ENCODE data around the gene HSD17B11.

The HSD17B11 gene

DNA sequence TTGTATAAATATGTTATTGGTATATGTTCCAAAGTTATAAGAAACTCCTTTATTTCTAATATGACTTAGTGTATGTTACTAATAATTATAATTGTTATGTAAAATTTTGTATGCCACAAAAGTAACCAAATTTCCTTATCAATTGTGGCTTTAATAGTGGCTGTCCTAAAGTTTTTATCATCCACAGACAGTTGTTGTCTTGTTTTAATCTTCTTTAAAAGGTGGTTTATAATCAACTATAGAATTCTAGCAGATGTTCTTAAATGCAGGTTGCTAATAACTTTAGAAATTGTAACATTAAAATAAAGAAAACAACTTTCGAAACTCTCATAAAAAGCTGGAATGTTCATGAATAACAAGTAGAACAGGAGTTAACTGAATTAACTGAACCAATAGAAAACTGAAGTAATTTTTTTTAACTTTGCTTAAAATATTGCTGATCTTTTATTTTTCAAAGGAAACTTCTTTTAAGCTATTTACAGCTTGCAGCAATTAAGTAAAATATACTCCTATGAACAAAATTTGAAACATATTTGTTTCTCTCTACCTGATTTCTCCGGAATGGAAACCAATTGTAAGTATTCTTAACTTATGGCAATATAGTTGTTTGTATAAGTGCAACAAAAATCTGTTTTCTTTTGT, 24.3 kb downstream of the HSD17B11 start:
- no peak for TF ChIP-seq ZFHX2 (tag by site-specific recombination; conservative IDR thresholded peaks at IDR 0.05)
- TF ChIP-seq YY1 (tag by site-specific recombination; IDR thresholded peaks at IDR 0.05), result no peak
- no peak for TF ChIP-seq ZNF549 (tag by site-specific recombination; IDR thresholded peaks at IDR 0.05)
- TF ChIP-seq ZNF558 (tag by site-specific recombination; IDR thresholded peaks at IDR 0.05), result no peak
- TF ChIP-seq ZNF133 (tag by site-specific recombination; IDR thresholded peaks at IDR 0.05), result 0 out of 2 replicates have a peak, but pooled peaks have one; percentile 13
- peak; percentile 81 for TF ChIP-seq SETDB1 (IDR thresholded peaks at IDR 0.05; ENCODE audit: insufficient read length, low read length)
- TF ChIP-seq ZFP37 (tag by site-specific recombination; IDR thresholded peaks at IDR 0.05), result no peak
- TF ChIP-seq, protein P1, sequence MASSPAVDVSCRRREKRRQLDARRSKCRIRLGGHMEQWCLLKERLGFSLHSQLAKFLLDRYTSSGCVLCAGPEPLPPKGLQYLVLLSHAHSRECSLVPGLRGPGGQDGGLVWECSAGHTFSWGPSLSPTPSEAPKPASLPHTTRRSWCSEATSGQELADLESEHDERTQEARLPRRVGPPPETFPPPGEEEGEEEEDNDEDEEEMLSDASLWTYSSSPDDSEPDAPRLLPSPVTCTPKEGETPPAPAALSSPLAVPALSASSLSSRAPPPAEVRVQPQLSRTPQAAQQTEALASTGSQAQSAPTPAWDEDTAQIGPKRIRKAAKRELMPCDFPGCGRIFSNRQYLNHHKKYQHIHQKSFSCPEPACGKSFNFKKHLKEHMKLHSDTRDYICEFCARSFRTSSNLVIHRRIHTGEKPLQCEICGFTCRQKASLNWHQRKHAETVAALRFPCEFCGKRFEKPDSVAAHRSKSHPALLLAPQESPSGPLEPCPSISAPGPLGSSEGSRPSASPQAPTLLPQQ (tag by site-specific recombination; IDR thresholded peaks at IDR 0.05), result no peak
- TF ChIP-seq ZNF555 (tag by site-specific recombination; conservative IDR thresholded peaks at IDR 0.05), result no peak
- TF ChIP-seq, protein P2, sequence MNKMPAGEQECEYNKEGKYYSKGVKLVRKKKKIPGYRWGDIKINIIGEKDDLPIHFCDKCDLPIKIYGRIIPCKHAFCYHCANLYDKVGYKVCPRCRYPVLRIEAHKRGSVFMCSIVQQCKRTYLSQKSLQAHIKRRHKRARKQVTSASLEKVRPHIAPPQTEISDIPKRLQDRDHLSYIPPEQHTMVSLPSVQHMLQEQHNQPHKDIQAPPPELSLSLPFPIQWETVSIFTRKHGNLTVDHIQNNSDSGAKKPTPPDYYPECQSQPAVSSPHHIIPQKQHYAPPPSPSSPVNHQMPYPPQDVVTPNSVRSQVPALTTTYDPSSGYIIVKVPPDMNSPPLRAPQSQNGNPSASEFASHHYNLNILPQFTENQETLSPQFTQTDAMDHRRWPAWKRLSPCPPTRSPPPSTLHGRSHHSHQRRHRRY (tag by site-specific recombination; IDR thresholded peaks at IDR 0.05), result no peak
- TF ChIP-seq ZNF560 (tag by site-specific recombination; IDR thresholded peaks at IDR 0.05; ENCODE audit: borderline replicate concordance), result no peak
- no peak for TF ChIP-seq ZNF292 (tag by site-specific recombination; IDR thresholded peaks at IDR 0.05; ENCODE audit: borderline replicate concordance, low read depth)
- TF ChIP-seq ZNF777 (tag by site-specific recombination; IDR thresholded peaks at IDR 0.05; ENCODE audit: borderline replicate concordance), result no peak
- TF ChIP-seq MEIS1 (CRISPR knock-in tag; IDR thresholded peaks at IDR 0.05; ENCODE audit: borderline replicate concordance), result no peak
- Histone ChIP-seq H3K27ac (ENCODE audit: extremely low read depth, low read depth, low read length) (no peak overlapping the region), H3K4me3 (ENCODE audit: low read depth, low read length) (no peak overlapping the region), H3K4me1 (ENCODE audit: control insufficient read depth, insufficient read depth, low read length) (no peaks in the 10 kb centered on the region), H3K36me3 (ENCODE audit: control insufficient read depth in 2 of 2, insufficient read depth in 1 of 2, low read length in 2 of 2) (peaks cover 0 to 82% of the 10 kb centered on the region in 2 experiments; a peak in 1 of 3 replicates), H3K9me3 (ENCODE audit: control insufficient read depth, insufficient read depth, low read depth, low read length) (no peaks in the 10 kb centered on the region)
- POLR2A ChIA-PET, result no interaction called here
- CTCF ChIA-PET, result interaction anchor here (1.9 kb wide), 1 partner anchor 99 kb away, joined by 4 read pairs; no protein-coding TSS in a partner anchor

DNA sequence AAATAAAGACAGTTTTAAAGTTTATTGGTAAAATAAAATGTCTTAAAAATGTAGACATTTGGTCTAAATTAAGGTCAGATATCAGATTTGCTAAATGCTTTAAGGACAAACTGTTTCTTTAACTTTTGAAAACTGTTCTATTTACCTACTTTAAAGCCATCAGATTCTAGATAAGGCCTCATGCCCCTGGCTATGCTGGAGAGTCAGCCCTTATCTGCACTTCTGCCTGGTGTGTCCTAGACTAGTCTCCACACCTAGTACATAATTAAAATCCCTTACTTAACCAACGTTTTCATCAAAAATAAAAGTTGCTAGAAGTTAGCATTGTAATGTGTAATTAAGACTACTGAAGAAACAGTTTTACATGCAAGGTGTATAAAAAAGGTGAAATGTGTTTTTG, 25.6 kb downstream of the HSD17B11 start:
- CTCF ChIA-PET, result no interaction called here
- TF ChIP-seq ZFP41 (tag by site-specific recombination; IDR thresholded peaks at IDR 0.05; ENCODE audit: borderline replicate concordance) (no peak), ZFP3 (tag by site-specific recombination; IDR thresholded peaks at IDR 0.05; ENCODE audit: low read depth) (no peak), ZFHX2 (tag by site-specific recombination; conservative IDR thresholded peaks at IDR 0.05) (no peak), ZNF561 (tag by site-specific recombination; IDR thresholded peaks at IDR 0.05; ENCODE audit: borderline replicate concordance) (no peak), MYNN (tag by site-specific recombination; IDR thresholded peaks at IDR 0.05; ENCODE audit: borderline replicate concordance) (no peak), OVOL3 (tag by site-specific recombination; IDR thresholded peaks at IDR 0.05) (no peak), ZNF600 (tag by site-specific recombination; IDR thresholded peaks at IDR 0.05) (no peak)
- TF ChIP-seq, protein P3, sequence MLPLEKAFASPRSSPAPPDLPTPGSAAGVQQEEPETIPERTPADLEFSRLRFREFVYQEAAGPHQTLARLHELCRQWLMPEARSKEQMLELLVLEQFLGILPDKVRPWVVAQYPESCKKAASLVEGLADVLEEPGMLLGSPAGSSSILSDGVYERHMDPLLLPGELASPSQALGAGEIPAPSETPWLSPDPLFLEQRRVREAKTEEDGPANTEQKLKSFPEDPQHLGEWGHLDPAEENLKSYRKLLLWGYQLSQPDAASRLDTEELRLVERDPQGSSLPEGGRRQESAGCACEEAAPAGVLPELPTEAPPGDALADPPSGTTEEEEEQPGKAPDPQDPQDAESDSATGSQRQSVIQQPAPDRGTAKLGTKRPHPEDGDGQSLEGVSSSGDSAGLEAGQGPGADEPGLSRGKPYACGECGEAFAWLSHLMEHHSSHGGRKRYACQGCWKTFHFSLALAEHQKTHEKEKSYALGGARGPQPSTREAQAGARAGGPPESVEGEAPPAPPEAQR (tag by site-specific recombination; IDR thresholded peaks at IDR 0.05), result no peak
- TF ChIP-seq, protein P2 (tag by site-specific recombination; IDR thresholded peaks at IDR 0.05), result no peak
- TF ChIP-seq, protein P4, sequence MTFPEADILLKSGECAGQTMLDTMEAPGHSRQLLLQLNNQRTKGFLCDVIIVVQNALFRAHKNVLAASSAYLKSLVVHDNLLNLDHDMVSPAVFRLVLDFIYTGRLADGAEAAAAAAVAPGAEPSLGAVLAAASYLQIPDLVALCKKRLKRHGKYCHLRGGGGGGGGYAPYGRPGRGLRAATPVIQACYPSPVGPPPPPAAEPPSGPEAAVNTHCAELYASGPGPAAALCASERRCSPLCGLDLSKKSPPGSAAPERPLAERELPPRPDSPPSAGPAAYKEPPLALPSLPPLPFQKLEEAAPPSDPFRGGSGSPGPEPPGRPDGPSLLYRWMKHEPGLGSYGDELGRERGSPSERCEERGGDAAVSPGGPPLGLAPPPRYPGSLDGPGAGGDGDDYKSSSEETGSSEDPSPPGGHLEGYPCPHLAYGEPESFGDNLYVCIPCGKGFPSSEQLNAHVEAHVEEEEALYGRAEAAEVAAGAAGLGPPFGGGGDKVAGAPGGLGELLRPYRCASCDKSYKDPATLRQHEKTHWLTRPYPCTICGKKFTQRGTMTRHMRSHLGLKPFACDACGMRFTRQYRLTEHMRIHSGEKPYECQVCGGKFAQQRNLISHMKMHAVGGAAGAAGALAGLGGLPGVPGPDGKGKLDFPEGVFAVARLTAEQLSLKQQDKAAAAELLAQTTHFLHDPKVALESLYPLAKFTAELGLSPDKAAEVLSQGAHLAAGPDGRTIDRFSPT (tag by site-specific recombination; IDR thresholded peaks at IDR 0.05), result no peak
- TF ChIP-seq, protein P5, sequence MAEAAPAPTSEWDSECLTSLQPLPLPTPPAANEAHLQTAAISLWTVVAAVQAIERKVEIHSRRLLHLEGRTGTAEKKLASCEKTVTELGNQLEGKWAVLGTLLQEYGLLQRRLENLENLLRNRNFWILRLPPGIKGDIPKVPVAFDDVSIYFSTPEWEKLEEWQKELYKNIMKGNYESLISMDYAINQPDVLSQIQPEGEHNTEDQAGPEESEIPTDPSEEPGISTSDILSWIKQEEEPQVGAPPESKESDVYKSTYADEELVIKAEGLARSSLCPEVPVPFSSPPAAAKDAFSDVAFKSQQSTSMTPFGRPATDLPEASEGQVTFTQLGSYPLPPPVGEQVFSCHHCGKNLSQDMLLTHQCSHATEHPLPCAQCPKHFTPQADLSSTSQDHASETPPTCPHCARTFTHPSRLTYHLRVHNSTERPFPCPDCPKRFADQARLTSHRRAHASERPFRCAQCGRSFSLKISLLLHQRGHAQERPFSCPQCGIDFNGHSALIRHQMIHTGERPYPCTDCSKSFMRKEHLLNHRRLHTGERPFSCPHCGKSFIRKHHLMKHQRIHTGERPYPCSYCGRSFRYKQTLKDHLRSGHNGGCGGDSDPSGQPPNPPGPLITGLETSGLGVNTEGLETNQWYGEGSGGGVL (tag by site-specific recombination; IDR thresholded peaks at IDR 0.05), result no peak

More for the DNA sequence above, 25.6 kb downstream of the HSD17B11 start:
- Histone ChIP-seq H3K4me3 (ENCODE audit: low read depth, low read length) (no peak overlapping the region), H3K27ac (ENCODE audit: extremely low read depth, low read depth, low read length) (no peak overlapping the region), H3K9me3 (ENCODE audit: control insufficient read depth, insufficient read depth, low read depth, low read length) (no peaks in the 10 kb centered on the region), H3K36me3 (ENCODE audit: control insufficient read depth in 2 of 2, insufficient read depth in 1 of 2, low read length in 2 of 2) (peaks cover 0 to 82% of the 10 kb centered on the region in 2 experiments; a peak in 1 of 3 replicates), H3K4me1 (ENCODE audit: control insufficient read depth, insufficient read depth, low read length) (no peaks in the 10 kb centered on the region)
- POLR2A ChIA-PET, result interaction anchor here (0.5 kb wide), 1 partner anchor 606 kb away, joined by 3 read pairs; no protein-coding TSS in a partner anchor

All from HEK293 (cell line).